ENCODE data around the gene WNK1. TPM values are rescaled to one million over a fixed set of nuclear protein-coding genes. Genes with fewer than 3 reads are reported as not detected.

Gene WNK1
- total and polyA plus RNA-seq, 7 experiments from 2014 or later = 22.9 to 200 (median 164) TPM

- Histone ChIP-seq H3K4me3 (ENCODE audit: low read length) (no peak overlapping the region), H3K27me3 (ENCODE audit: control insufficient read depth in 2 of 2, insufficient read depth in 2 of 2, low read length in 2 of 2) (no peaks in the 10 kb centered on the region), H3K27ac (ENCODE audit: low read depth, low read length) (no peak overlapping the region), H3K9me3 (ENCODE audit: control insufficient read depth in 2 of 3, low read length in 3 of 3) (no peaks in the 10 kb centered on the region), H3K36me3 (ENCODE audit: control insufficient read depth in 2 of 3, insufficient read depth in 3 of 3, low read length in 3 of 3) (peaks cover 16 to 61% (median 18%) of the 10 kb centered on the region in 3 experiments), H3K4me1 (ENCODE audit: control insufficient read depth in 2 of 2, insufficient read depth in 2 of 2, low read length in 2 of 2) (peaks cover 0 to 6% of the 10 kb centered on the region in 2 donors)
- Mint-ChIP-seq H3K4me3 (peak overlapping the region in 6 of 10 donors; percentile 3 to 77 (median 54)), H3K27ac (peak overlapping the region; percentile 51 to 89 (median 78)), H3K9me3 (peaks cover 0 to 7% (median 0%) of the 10 kb centered on the region in 11 donors), H3K27me3 (no peaks in the 10 kb centered on the region), H3K4me1 (peaks cover 19 to 48% (median 31%) of the 10 kb centered on the region in 7 donors), H3K36me3 (peaks cover 12 to 48% (median 30%) of the 10 kb centered on the region in 5 donors)
- ChIA-PET POLR2A (no interaction called here), CTCF (no interaction called here)
- ATAC-seq (no peak), DNase-seq (no peak)
- intact Hi-C loops (cut with micrococcal nuclease) = no loop called here
These were observed 164.5 kb downstream of the WNK1 start for GRCh38 chr12:916712-917445.

- Histone ChIP-seq H3K27ac (ENCODE audit: low read depth, low read length) (no peak overlapping the region), H3K4me3 (ENCODE audit: low read length) (no peak overlapping the region), H3K4me1 (ENCODE audit: control insufficient read depth in 2 of 2, insufficient read depth in 2 of 2, low read length in 2 of 2) (no peaks in the 10 kb centered on the region), H3K27me3 (ENCODE audit: control insufficient read depth in 2 of 2, insufficient read depth in 2 of 2, low read length in 2 of 2) (no peaks in the 10 kb centered on the region), H3K9me3 (ENCODE audit: control insufficient read depth in 2 of 3, low read length in 3 of 3) (no peaks in the 10 kb centered on the region), H3K36me3 (ENCODE audit: control insufficient read depth in 2 of 3, insufficient read depth in 3 of 3, low read length in 3 of 3) (peaks cover 4 to 38% (median 5%) of the 10 kb centered on the region in 3 experiments)
- CTCF ChIA-PET = no interaction called here
- H3K36me3 Mint-ChIP-seq = peaks cover 14 to 44% (median 31%) of the 10 kb centered on the region in 5 donors
- intact Hi-C loops (cut with micrococcal nuclease) = no loop called here
- no peaks in the 10 kb centered on the region for H3K27me3 Mint-ChIP-seq
- POLR2A ChIA-PET = no interaction called here
- peaks cover 0 to 7% (median 0%) of the 10 kb centered on the region in 11 donors for H3K9me3 Mint-ChIP-seq
- peaks cover 10 to 34% (median 19%) of the 10 kb centered on the region in 7 donors for H3K4me1 Mint-ChIP-seq
- ATAC-seq (no peak), DNase-seq (no peak)
- H3K27ac Mint-ChIP-seq = peak overlapping the region; percentile 14 to 87 (median 75)
- H3K4me3 Mint-ChIP-seq = peak overlapping the region in 3 of 10 donors; percentile 32 to 42 (median 32)
These were observed 168.3 kb downstream of the WNK1 start for GRCh38 chr12:920676-921075.

- DNase-seq = no peak
- H3K9me3 Mint-ChIP-seq = no peaks in the 10 kb centered on the region
- POLR2A ChIA-PET = no interaction called here
- Histone ChIP-seq H3K4me3 (ENCODE audit: low read length) (no peak overlapping the region), H3K9me3 (ENCODE audit: control insufficient read depth in 2 of 3, low read length in 3 of 3) (no peaks in the 10 kb centered on the region), H3K36me3 (ENCODE audit: control insufficient read depth in 2 of 3, insufficient read depth in 3 of 3, low read length in 3 of 3) (peaks cover 7 to 39% (median 10%) of the 10 kb centered on the region in 3 experiments), H3K4me1 (ENCODE audit: control insufficient read depth in 2 of 2, insufficient read depth in 2 of 2, low read length in 2 of 2) (no peaks in the 10 kb centered on the region), H3K27me3 (ENCODE audit: control insufficient read depth in 2 of 2, insufficient read depth in 2 of 2, low read length in 2 of 2) (no peaks in the 10 kb centered on the region), H3K27ac (ENCODE audit: low read depth, low read length) (no peak overlapping the region)
- H3K36me3 Mint-ChIP-seq = peaks cover 18 to 48% (median 31%) of the 10 kb centered on the region in 5 donors
- H3K4me1 Mint-ChIP-seq = peaks cover 6 to 20% (median 9%) of the 10 kb centered on the region in 7 donors
- intact Hi-C loops (cut with micrococcal nuclease) = no loop called here
- no peak for ATAC-seq
- CTCF ChIA-PET = interaction anchor here (0.6 kb wide), 1 partner anchor 108 kb away, joined by 3 read pairs; no protein-coding TSS in a partner anchor
- peak overlapping the region in 7 of 9 donors; percentile 14 to 78 (median 56) for H3K27ac Mint-ChIP-seq
- H3K4me3 Mint-ChIP-seq = no peak overlapping the region
- H3K27me3 Mint-ChIP-seq = no peaks in the 10 kb centered on the region
These were observed 169.9 kb downstream of the WNK1 start for GRCh38 chr12:922285-922684.

GRCh38 chr12:926641-927040 is 174.3 kb downstream of the WNK1 start:
- H3K27ac Mint-ChIP-seq = peak overlapping the region in 1 of 9 donors; percentile 49
- peak overlapping the region in 1 of 10 donors; percentile 17 for H3K4me3 Mint-ChIP-seq

GRCh38 chr12:931060-931459 is 178.7 kb downstream of the WNK1 start:
- Mint-ChIP-seq H3K27ac (peak overlapping the region in 1 of 9 donors; percentile 42), H3K36me3 (peaks cover 4 to 37% (median 15%) of the 10 kb centered on the region in 5 donors), H3K4me1 (peaks cover 0 to 4% (median 0%) of the 10 kb centered on the region in 7 donors), H3K4me3 (no peak overlapping the region), H3K9me3 (no peaks in the 10 kb centered on the region), H3K27me3 (no peaks in the 10 kb centered on the region)
- no peak for DNase-seq
- Histone ChIP-seq H3K9me3 (ENCODE audit: control insufficient read depth in 2 of 3, low read length in 3 of 3) (no peaks in the 10 kb centered on the region), H3K27ac (ENCODE audit: low read depth, low read length) (no peak overlapping the region), H3K36me3 (ENCODE audit: control insufficient read depth in 2 of 3, insufficient read depth in 3 of 3, low read length in 3 of 3) (peaks cover 5 to 53% (median 16%) of the 10 kb centered on the region in 3 experiments), H3K4me1 (ENCODE audit: control insufficient read depth in 2 of 2, insufficient read depth in 2 of 2, low read length in 2 of 2) (no peaks in the 10 kb centered on the region), H3K4me3 (ENCODE audit: low read length) (no peak overlapping the region), H3K27me3 (ENCODE audit: control insufficient read depth in 2 of 2, insufficient read depth in 2 of 2, low read length in 2 of 2) (no peaks in the 10 kb centered on the region)
- ATAC-seq = no peak
- POLR2A ChIA-PET = no interaction called here
- CTCF ChIA-PET = no interaction called here
- intact Hi-C loops (cut with micrococcal nuclease) = no loop called here

More at GRCh38 chr12:926641-927040, 174.3 kb downstream of the WNK1 start:
- intact Hi-C loops (cut with micrococcal nuclease) = no loop called here
- ChIA-PET CTCF (no interaction called here), POLR2A (no interaction called here)
- no peaks in the 10 kb centered on the region for H3K27me3 ChIP-seq (ENCODE audit: control insufficient read depth in 2 of 2, insufficient read depth in 2 of 2, low read length in 2 of 2)
- no peak for ATAC-seq
- H3K36me3 Mint-ChIP-seq = peaks cover 12 to 53% (median 21%) of the 10 kb centered on the region in 5 donors
- no peak overlapping the region for H3K27ac ChIP-seq (ENCODE audit: low read depth, low read length)
- no peaks in the 10 kb centered on the region for H3K4me1 ChIP-seq (ENCODE audit: control insufficient read depth in 2 of 2, insufficient read depth in 2 of 2, low read length in 2 of 2)
- H3K4me3 ChIP-seq (ENCODE audit: low read length) = no peak overlapping the region
- no peaks in the 10 kb centered on the region for H3K9me3 ChIP-seq (ENCODE audit: control insufficient read depth in 2 of 3, low read length in 3 of 3)
- H3K36me3 ChIP-seq (ENCODE audit: control insufficient read depth in 2 of 3, insufficient read depth in 3 of 3, low read length in 3 of 3) = peaks cover 10 to 62% (median 19%) of the 10 kb centered on the region in 3 experiments
- H3K9me3 Mint-ChIP-seq = no peaks in the 10 kb centered on the region
- DNase-seq = no peak
- H3K4me1 Mint-ChIP-seq = no peaks in the 10 kb centered on the region
- H3K27me3 Mint-ChIP-seq = no peaks in the 10 kb centered on the region

GRCh38 chr12:931591-931990 is 179.2 kb downstream of the WNK1 start:
- no peak overlapping the region for H3K4me3 Mint-ChIP-seq
- peaks cover 0 to 4% (median 0%) of the 10 kb centered on the region in 7 donors for H3K4me1 Mint-ChIP-seq
- H3K9me3 Mint-ChIP-seq = no peaks in the 10 kb centered on the region
- Histone ChIP-seq H3K9me3 (ENCODE audit: control insufficient read depth in 2 of 3, low read length in 3 of 3) (no peaks in the 10 kb centered on the region), H3K27ac (ENCODE audit: low read depth, low read length) (no peak overlapping the region), H3K4me3 (ENCODE audit: low read length) (no peak overlapping the region), H3K4me1 (ENCODE audit: control insufficient read depth in 2 of 2, insufficient read depth in 2 of 2, low read length in 2 of 2) (no peaks in the 10 kb centered on the region), H3K36me3 (ENCODE audit: control insufficient read depth in 2 of 3, insufficient read depth in 3 of 3, low read length in 3 of 3) (peaks cover 2 to 49% (median 16%) of the 10 kb centered on the region in 3 experiments), H3K27me3 (ENCODE audit: control insufficient read depth in 2 of 2, insufficient read depth in 2 of 2, low read length in 2 of 2) (no peaks in the 10 kb centered on the region)
- CTCF ChIA-PET = no interaction called here
- no peak for DNase-seq
- peak overlapping the region in 2 of 9 donors; percentile 42 to 72 for H3K27ac Mint-ChIP-seq
- no peak for ATAC-seq
- intact Hi-C loops (cut with micrococcal nuclease) = no loop called here
- no peaks in the 10 kb centered on the region for H3K27me3 Mint-ChIP-seq
- peaks cover under 1 to 33% (median 11%) of the 10 kb centered on the region in 5 donors for H3K36me3 Mint-ChIP-seq
- POLR2A ChIA-PET = no interaction called here
